RCC 7860 (cell line): Measurements from ENCODE around the gene EIF3D.

Experiments used
- DNase-seq: peaks from one replicate; pipeline ENCODE4 v3.0.0-alpha.2; 2015; ENCODE audit warnings: low spot score
- FAIRE-seq: peaks from 2 replicates; lab custom pipeline; 2012; peaks lifted over from hg19 to GRCh38; lab: Jason Lieb, UNC

EIF3D gene

GRCh38 chr22:36467946-36468345 is 61.0 kb downstream of the EIF3D start:
- FAIRE-seq (peak; percentile 88), DNase-seq (peak; percentile 94)

- DNase-seq, result peak; percentile 94
- peak; percentile 88 for FAIRE-seq
Observed at GRCh38 chr22:36467042-36467810, 61.7 kb downstream of the EIF3D start.

DNA sequence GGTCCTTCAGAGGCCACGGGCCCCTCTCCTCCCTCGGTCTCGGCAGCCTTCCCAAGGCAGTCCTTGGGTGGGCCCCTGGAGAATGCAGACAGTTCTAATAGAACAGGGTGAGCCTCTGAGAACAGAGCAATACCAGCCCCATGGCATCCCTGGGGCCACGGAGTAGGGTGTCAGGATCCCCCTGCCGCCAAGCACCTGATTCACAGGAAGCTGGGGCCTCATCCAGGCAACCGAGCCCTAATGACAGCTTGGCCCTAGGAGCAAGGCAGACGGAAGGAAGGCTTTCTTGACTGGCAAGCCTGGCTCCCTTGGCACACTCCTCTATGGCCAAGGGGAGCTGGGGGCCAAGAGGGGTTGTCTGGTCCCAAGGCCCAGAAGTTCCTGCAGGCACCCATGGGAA is 62.7 kb downstream of the EIF3D start:
- FAIRE-seq, result no peak
- no peak for DNase-seq

- FAIRE-seq, result peak; percentile 90
- peak; percentile 93 for DNase-seq
Observed at GRCh38 chr22:36465232-36466021, 63.5 kb downstream of the EIF3D start.

DNA sequence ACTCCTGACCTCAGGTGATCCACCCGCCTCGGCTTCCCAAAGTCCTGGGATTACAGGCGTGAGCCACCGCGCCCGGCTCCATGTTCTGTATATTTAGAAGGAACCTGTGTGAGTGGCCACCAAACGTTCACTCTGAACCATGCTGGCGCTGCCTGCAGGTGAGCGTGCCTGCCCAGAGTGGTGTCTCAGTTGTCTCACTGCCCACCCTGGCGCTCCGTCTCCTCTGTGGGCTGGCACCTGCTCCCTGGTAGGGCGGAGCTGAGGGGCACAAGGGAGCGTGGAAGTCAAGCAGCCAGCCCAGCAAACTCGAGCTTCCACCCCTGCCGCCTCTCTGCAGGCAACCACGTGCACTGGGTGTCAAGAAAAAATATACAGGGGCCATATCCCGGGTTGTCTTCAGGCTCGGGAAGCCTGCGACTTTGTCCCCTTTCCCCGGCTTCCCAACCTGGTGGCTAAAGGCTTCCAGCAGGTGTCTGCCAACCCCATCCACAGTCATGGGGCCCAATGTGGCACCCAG is 64.2 kb downstream of the EIF3D start:
- peak; percentile 3 for DNase-seq
- FAIRE-seq, result no peak

DNA sequence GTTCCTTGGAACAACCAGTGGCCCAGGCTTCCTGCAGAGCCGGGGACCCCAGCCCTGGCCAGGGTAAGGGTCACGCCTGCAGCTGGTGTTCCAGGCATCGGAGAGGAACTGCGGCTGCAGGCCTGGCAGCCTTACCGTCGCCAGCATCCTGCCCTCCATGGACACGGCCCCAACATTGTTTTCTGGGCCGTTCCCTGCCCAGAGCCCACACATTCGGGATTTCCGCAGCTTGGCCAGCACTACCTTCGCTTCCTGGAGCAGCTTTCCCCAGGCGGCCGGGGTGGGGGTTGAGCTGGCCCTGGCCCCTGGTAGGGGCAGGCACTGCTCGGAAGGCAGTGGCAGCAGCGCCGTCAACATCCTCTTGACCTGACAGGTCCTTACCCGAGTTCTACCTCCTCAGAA is 65.2 kb downstream of the EIF3D start:
- no peak for FAIRE-seq
- no peak for DNase-seq

GRCh38 chr22:36461665-36462649 is 67.0 kb downstream of the EIF3D start:
- FAIRE-seq (peak; percentile 95), DNase-seq (peak; percentile 98)
